DMS114 treated with DMSO at 0.1 percent for 48 hours (cell line): ENCODE data around the gene UCP3.

ENCODE experiments used
- DNase-seq: peaks from one replicate; lab custom pipeline; 2025; ENCODE audit not compliant: unreplicated experiment; lab: John Stamatoyannopoulos, UW

UCP3 gene

DNA sequence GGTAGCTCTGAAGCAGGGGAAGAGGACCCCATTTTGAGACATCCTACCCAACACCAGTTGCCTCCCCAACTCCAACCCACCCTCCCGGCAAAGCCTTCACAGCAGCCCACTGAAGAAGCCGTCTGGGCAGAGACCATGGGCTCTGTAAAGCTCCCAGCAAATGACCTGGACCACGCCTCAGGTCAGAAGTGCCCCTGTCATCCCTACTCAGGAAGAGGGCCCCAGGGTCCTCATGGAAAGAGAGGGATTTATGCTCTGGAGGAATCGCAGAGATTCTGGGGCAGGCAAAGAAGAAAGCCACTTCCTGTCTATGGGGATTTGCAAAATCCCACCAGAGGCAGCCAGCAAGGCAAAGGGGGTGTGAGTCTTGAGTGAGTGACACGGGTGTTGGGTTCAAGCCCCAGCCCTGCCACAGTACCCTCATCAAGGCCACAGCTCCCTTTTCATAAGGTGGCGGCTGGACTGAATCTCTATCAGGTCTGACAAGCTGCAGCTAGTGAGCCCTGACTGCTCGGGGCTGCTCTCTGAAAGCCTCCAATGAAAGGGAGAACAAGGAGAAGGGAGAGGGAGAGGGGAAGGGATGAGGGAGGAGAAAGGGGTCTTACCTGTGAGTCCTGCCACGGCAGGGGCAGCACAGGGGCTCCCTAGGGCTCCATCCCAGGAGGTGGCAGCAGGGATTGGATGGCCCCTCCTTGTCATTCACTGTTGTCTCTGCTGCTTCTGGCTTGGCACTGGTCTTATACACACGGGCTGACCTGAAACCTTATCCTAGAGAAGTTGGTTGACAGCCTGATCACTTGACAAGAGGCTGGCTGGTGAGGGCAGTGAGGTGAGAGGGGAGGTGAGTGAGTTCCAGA, at the start of gene UCP3:
Gene UCP3, minus strand, starts transcription at position 713 of the 857 bp plus-strand sequence. CDS start 2,043 bp downstream, outside the sequence.
- DNase-seq, result no peak

- DNase-seq, result no peak
Measured at GRCh38 chr11:74057249-74058151, 48.6 kb upstream of the UCP3 start.

DNA sequence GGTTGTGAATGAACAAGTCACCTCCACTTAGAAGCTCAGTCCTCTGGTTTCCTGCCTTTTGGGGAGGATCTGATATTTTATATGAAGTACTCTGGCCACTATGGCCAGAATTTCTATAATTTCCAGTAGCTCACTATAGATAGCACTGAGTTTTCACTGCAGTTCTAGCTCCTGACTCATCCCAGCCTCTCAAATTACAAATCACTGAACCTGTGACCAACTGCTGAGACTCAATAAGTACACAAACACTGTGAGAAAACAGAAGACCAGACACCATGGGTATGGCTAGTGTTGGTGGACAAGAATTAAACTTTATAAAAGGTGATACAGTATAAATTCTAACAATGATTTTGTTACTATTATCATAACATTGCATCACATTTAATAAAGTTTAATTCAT, 47.1 kb upstream of the UCP3 start:
- no peak for DNase-seq

DNA sequence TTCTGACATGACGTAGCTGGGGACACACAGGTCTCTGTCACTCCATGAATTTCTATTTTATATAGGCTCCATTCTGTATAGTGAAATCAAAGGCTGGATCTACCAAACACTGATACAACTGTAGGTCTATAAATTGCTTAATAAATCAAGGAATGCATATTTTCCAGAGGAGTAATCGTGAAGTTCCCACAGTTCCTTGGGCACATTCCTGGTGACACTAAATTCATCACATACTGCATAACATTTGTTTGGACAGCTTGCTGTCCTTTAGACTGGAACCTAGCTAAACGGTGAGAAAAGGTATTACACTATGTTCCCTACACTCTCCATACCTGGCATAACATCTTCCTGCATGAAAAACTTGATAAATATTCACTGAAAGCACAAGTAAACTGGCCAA, 41.6 kb upstream of the UCP3 start:
- DNase-seq, result no peak

GRCh38 chr11:74048993-74049392, 40.1 kb upstream of the UCP3 start:
- no peak for DNase-seq

DNA sequence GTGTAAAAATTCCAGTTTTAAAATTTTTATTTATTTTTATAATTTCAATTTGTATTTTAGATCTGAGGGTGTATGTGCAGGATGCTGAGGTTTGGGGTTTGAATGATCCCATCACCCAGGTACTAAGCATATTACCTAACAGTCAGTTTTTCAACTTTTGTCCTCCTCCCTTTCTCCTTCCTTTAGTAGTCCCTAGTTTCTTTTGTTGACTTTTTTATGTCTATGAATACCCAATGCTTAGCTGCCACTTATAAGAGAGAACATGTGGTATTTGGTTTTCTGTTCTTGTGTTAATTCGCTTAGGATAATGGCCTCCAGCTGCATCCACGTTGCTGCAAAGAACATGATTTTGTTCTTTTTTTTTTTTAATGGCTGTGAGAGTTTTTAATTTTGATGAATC, 35.7 kb upstream of the UCP3 start:
- no peak for DNase-seq

GRCh38 chr11:74043450-74043849, 34.6 kb upstream of the UCP3 start:
- no peak for DNase-seq

- no peak for DNase-seq
Measured at GRCh38 chr11:74037309-74037708, 28.4 kb upstream of the UCP3 start.

GRCh38 chr11:74035264-74035663, 26.4 kb upstream of the UCP3 start:
- no peak for DNase-seq

GRCh38 chr11:74033046-74033445, 24.2 kb upstream of the UCP3 start:
- no peak for DNase-seq

DNA sequence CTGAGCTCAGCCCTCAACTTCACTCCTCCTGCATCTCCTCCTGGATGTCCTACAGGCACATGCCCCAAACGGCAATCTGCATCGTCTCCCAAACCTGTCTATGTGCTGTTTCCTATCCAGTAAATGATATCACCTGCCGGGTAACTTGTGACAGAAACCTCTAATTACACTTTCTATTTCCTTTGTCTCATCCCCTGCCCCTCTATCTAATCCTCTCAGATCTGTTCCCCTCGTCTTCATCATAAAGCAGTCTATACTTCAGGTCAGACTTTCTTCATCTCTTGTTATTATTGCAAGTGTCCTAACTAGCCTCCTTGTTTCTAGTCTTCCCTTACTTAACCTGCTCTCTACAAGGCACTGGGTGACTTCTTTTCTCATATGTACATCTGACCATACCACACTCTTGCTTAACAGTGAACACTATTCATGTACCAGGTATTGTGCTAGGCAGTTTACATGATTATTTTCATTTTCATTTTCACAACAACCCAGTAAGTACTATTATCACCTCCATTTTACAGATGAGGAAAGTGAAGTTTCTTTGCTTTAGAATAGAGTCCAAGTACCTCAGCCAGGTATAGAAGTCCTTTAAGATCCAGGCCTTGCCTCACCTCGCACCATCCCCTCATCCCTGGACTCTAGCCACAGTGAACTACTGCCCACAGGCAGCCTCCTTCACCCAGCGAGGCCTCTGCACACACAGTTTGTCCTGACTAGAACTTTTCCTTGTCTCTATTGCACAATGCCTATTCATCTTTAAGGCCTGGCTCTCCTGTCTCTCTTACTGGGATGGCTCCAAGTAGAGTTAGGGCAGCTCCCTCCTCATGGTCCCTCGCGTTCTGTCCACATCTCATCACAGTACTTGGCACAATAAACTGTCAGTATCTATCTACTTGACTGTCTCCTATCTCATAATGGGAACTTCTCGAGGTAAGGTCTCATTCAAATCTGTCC, 22.1 kb upstream of the UCP3 start:
- no peak for DNase-seq

DNA sequence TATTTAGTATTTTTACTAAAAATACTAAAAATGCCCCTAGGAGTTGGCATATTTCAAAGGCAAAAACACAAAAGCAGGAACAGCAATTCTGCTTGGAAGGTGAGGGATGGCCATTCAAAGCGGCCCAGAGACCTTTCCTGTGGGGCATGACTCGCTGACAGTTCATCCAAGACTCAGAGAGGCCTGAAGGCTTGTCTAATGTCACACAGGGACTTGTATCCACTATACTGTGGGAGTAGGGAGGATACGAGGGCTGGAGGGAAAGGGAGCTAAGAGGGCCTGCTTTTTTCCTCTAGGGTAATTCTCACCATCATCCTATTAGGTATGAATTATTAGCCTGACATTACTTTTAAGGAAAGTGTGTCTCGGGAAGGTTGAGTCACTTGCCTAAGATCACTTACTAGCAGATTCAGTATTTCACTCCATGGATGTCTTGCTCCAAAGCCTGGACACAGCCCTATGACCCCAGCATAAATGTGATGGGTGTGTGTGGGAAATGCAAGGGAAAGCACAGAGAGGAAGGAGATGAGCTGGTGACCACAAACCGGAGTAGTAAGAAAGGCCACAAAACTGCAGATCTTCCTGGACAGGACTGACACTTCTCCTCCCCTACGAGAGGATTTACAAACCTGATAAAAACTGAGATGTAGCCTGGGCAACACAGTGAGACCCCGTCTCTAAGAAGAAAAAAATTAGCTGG, 16.7 kb upstream of the UCP3 start:
- no peak for DNase-seq

DNA sequence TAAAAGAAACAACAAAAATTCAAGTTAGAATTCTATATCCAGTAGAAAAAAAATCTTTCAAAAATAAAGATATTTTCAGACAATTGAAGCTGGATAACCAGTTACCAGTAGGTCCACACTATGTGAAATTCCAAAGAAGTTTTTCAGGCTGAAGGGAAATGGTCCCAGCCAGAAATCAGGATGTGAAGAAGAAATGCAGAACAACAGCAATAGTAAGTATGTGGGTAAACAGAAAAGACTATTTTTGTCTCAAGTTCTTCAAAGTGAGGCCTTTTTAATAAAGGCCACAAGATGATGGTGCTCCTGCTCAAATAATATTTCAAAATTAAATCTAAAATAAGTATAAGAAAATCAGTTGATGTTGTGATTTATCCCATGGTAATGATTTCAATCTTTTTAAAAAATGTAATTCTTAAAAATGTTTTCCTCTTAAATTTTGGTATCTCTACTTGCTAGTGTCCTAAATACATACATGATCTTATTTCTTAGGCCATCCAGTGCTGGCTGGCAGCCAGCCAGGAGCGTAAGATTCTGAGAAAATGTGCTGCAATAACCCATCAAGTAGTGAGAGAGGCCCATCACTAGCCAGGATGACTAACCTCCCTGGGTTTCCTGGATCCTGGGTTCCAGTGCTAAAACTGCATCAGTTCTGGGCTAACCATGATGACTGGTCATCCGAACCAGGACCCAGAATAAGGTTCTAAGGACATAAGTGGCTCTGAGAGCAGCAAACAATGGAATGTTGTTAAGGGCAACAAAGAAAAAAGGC, 15.6 kb upstream of the UCP3 start:
- DNase-seq, result no peak

DNA sequence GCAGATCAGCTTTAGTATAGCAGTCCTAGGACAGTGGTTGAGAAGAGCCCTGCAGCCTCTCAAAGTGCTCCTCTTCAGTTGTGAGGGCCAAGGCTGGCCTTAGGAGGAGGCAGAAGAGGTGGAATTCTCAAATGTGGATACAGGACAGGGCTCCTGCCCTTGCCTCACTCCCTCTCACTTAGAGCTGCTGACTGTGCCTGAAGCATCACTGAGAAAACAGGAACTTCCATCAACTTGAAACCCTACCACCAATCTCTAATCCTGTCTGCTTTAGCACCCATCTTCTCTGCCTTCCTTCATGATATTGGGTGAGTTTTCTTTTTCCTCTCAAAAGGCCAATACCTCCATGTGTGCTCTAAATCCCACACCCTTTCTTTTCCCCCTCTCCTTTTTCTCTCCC, 14.4 kb upstream of the UCP3 start:
- DNase-seq, result no peak

DNA sequence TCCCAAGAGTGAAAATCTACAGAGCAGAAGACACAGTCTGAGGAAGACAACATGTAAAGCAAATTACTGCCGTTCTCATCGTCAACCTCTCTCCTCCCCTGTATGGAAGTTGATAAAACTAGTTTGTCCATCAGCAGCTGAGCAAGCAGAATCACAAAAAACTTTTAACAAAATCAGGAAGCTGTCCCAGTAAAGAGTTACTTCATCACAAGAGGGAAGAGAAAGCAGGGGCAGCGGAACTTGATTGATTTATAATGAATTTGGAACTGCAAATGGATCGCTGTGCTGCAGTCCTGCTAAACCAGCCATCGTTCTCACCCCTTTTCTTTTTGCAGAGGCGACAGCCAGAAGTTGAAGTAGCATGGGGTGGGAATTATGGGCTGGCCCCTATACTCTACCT, 13.7 kb upstream of the UCP3 start:
- DNase-seq, result no peak

GRCh38 chr11:74021998-74022397, 13.1 kb upstream of the UCP3 start:
- DNase-seq, result no peak

DNA sequence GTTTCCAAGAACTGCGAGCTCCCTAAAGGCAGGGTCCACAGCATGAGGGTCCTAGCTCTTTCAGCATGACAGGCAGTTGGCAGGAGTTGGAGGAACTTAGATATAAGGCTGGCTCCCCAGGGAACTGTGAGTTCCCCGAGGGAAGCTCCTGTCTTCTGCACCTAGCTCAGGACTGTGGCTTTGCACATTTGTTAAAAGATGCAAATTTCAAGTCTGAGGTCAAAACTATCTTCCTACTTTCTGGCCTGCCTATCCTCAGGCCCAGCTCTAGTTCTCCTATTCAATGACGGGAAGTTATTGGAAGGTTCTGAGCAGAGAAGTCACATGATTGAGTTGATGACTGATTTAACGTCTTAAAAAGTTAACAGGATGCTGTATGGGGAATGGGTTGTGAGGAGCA, 11.7 kb upstream of the UCP3 start:
- DNase-seq, result no peak

DNA sequence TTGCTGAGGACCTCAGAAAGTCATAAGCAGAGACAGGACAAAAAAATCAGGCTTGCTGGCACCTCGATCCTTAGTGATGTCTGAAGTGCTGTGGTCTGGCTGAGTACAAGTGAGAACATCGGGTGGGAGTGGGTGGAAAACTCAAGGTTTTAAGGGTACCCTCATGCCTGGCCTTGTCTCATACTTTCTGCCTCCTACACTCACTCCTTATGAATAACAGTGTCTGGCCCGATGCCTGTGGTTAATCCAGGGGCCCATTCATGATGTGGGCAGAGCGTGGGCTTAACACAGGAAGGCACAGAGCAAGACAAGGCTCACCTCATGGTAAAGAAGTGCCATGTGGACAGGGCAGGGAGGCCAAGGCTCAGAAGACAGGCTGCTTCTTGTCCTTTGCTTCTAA, 11.0 kb upstream of the UCP3 start:
- no peak for DNase-seq

GRCh38 chr11:74019104-74019738, 10.3 kb upstream of the UCP3 start:
- no peak for DNase-seq
